Colon (tissue), 2 donors: ENCODE measurements around the gene U2SURP.

Source experiments
- FAIRE-seq: peaks from 2 replicates; lab custom pipeline; 2012; peaks lifted over from hg19 to GRCh38; lab: Jason Lieb, UNC
- donor health status: control.
- donor health status: control.

Gene U2SURP

GRCh38 chr3:143101792-143102381 lies 100.5 kb downstream of the U2SURP start:
- FAIRE-seq = no peak

DNA sequence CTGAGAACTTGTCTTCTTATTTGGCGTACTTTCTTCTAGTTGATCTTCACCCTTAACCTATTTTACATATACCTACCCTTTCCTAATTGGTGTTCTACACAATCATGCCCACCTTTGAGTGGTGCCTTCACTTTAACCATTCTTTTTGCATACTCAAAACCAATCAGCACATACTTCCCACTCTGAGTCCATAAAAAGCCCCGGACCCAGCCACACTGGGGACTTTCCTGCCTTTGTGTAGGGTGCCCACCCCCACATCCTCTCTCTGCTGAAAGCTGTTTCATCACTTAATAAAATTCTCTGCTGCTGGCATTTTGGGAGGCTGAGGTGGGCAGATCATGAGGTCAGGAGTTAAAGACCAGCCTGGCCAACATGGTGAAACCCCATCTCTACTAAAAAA lies 102.3 kb downstream of the U2SURP start:
- FAIRE-seq = no peak

DNA sequence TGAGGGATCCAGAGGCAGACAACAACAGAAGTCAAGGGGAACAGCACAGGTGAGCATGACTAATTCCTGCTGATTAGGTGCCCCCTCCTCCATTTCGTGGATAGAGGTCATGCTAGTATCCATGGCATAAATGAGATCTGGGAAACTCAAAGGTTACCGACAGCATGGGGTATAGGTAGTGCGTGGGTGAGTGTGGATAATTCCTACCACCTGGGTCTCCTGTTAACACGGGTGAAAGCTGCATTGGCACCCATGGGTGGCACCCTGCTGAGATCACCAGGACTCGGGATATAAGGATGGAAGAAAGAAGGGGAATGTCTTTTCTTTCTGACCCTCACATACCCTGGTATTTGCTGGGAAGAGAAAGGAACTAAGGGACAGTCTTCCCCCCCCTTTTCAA lies 103.8 kb downstream of the U2SURP start:
- FAIRE-seq = no peak

- no peak for FAIRE-seq
These were observed 108.5 kb downstream of the U2SURP start for GRCh38 chr3:143109861-143110260.
